HepG2 (cell line): ENCODE data around the gene BAHCC1. TPM values are rescaled to one million over a fixed set of nuclear protein-coding genes. Genes with fewer than 3 reads are reported as not detected.
A peak's percentile ranks its signal among the peaks of the same experiment; 100 is the strongest.

ENCODE experiments used
- ASH2L ChIP-seq: fragments of 300-600, 200-600 bp; sonication (generic); IDR thresholded peaks from 2 replicates; pipeline ENCODE4 v1.7.0; 2017; ENCODE audit warnings: low read depth, mild to moderate bottlenecking, moderate library complexity, mixed read lengths, low read length; ENCODE audit not compliant: insufficient read length
- HOXA9 ChIP-seq: sonication (generic); formaldehyde crosslinking; IDR thresholded peaks from 2 replicates; pipeline ENCODE4 v1.8.1; 2022; ENCODE audit warnings: missing genetic modification reagents, mild to moderate bottlenecking, moderate library complexity, borderline replicate concordance
- JUN ChIP-seq: sonication (generic); formaldehyde crosslinking; IDR thresholded peaks from 2 replicates; pipeline ENCODE4 v1.4.0; 2020; ENCODE audit warnings: mild to moderate bottlenecking, missing genetic modification reagents
- KLF15 ChIP-seq: sonication (generic); formaldehyde crosslinking; IDR thresholded peaks from 2 replicates; pipeline ENCODE4 v1.8.1; 2023; ENCODE audit warnings: borderline replicate concordance, mild to moderate bottlenecking, inconsistent platforms, missing genetic modification reagents, mixed read lengths
- MAFG ChIP-seq: sonication (generic); formaldehyde crosslinking; IDR thresholded peaks from 2 replicates; pipeline ENCODE4 v1.5.1; 2020; ENCODE audit warnings: mild to moderate bottlenecking, missing genetic modification reagents
- PTBP1 ChIP-seq: fragments of 200-400 bp; formaldehyde crosslinking; IDR thresholded peaks from 2 replicates; pipeline ENCODE4 v1.6.1; 2018; ENCODE audit warnings: low read length, low read depth; ENCODE audit not compliant: poor library complexity, severe bottlenecking
- RORA ChIP-seq: sonication (generic); formaldehyde crosslinking; IDR thresholded peaks from 2 replicates; pipeline ENCODE4 v1.5.0; 2020; ENCODE audit warnings: mild to moderate bottlenecking, missing genetic modification reagents, moderate library complexity
- SIX1 ChIP-seq: sonication (generic); formaldehyde crosslinking; IDR thresholded peaks from 2 replicates; pipeline ENCODE4 v1.4.0; 2020; ENCODE audit warnings: missing genetic modification reagents, borderline replicate concordance
- SP1 ChIP-seq, 2 experiments: fragments of 450-650 bp in 1 of 2; sonication (generic) in 1 of 2; formaldehyde crosslinking in 1 of 2; IDR thresholded peaks; 2 replicates each; pipeline versions ENCODE4 v1.4.0 to v1.6.1; 2016 to 2020; ENCODE audit warnings: missing genetic modification reagents in 1 of 2
- ZNF224 ChIP-seq: sonication (generic); formaldehyde crosslinking; IDR thresholded peaks from 2 replicates; pipeline ENCODE4 v1.5.0; 2020; ENCODE audit warnings: mild to moderate bottlenecking, missing genetic modification reagents
- ZNF335 ChIP-seq: sonication (generic); formaldehyde crosslinking; IDR thresholded peaks from 2 replicates; pipeline ENCODE4 v1.4.0; 2020; ENCODE audit warnings: missing genetic modification reagents
- ZNF777 ChIP-seq: sonication (generic); formaldehyde crosslinking; IDR thresholded peaks from 2 replicates; pipeline ENCODE4 v1.4.0; 2020; ENCODE audit warnings: missing genetic modification reagents
- ZNF792 ChIP-seq: IDR thresholded peaks from 2 replicates; pipeline ENCODE4 v1.6.1; 2016
- polyA plus RNA-seq, 8 experiments: library from polyadenylated mRNA; depleted of rRNA in 3 of 8; stranded (reverse) in 7 of 8; unstranded in 1 of 8; fragments of >200 nt; fragmentation: Illumina TruSeq in 4 of 8; extraction: Trizol in 4 of 8; gene quantifications; 2 replicates each; pipeline versions ENCODE4 v1.2.1 to v1.2.3, GENCODE V29; 2011 to 2016; ENCODE audit warnings: low read depth in 4 of 8, missing spikeins in 1 of 8, mixed read lengths in 1 of 8; ENCODE audit not compliant: insufficient read depth in 1 of 8
- total RNA-seq, 5 experiments: library from RNA; depleted of rRNA; stranded (reverse); fragments of >200 nt; fragmentation: Illumina TruSeq; extraction: Trizol; gene quantifications; 2 replicates each; pipeline ENCODE4 v1.2.3, GENCODE V29; 2016; ENCODE audit warnings: low read depth in 1 of 5
- TF ChIP-seq, protein P1 (sequence below): sonication (generic); formaldehyde crosslinking; IDR thresholded peaks from 2 replicates; pipeline ENCODE4 v1.5.0; 2020; ENCODE audit warnings: missing genetic modification reagents, mild to moderate bottlenecking, borderline replicate concordance
- TF ChIP-seq, protein P2 (sequence below): sonication (generic); formaldehyde crosslinking; conservative IDR thresholded peaks from 2 replicates; pipeline ENCODE4 v1.5.0; 2020; ENCODE audit warnings: missing genetic modification reagents
- TF ChIP-seq, protein P3 (sequence below): sonication (generic); formaldehyde crosslinking; IDR thresholded peaks from 2 replicates; pipeline ENCODE4 v1.4.0; 2020; ENCODE audit warnings: mild to moderate bottlenecking, missing genetic modification reagents, borderline replicate concordance
- TF ChIP-seq, protein P4 (sequence below): IDR thresholded peaks from 2 replicates; pipeline ENCODE4 v1.6.1; 2016; ENCODE audit warnings: mild to moderate bottlenecking
- TF ChIP-seq, protein P5 (sequence below): sonication (generic); formaldehyde crosslinking; IDR thresholded peaks from 2 replicates; pipeline ENCODE4 v1.9.0; 2022; ENCODE audit warnings: low read depth, missing genetic modification reagents

Gene BAHCC1
- total and polyA plus RNA-seq, 2 of the 13 experiments (the other 11 are each of a cell fraction or from before 2014, with no cell fraction given), result 1.4 to 1.7 TPM

DNA sequence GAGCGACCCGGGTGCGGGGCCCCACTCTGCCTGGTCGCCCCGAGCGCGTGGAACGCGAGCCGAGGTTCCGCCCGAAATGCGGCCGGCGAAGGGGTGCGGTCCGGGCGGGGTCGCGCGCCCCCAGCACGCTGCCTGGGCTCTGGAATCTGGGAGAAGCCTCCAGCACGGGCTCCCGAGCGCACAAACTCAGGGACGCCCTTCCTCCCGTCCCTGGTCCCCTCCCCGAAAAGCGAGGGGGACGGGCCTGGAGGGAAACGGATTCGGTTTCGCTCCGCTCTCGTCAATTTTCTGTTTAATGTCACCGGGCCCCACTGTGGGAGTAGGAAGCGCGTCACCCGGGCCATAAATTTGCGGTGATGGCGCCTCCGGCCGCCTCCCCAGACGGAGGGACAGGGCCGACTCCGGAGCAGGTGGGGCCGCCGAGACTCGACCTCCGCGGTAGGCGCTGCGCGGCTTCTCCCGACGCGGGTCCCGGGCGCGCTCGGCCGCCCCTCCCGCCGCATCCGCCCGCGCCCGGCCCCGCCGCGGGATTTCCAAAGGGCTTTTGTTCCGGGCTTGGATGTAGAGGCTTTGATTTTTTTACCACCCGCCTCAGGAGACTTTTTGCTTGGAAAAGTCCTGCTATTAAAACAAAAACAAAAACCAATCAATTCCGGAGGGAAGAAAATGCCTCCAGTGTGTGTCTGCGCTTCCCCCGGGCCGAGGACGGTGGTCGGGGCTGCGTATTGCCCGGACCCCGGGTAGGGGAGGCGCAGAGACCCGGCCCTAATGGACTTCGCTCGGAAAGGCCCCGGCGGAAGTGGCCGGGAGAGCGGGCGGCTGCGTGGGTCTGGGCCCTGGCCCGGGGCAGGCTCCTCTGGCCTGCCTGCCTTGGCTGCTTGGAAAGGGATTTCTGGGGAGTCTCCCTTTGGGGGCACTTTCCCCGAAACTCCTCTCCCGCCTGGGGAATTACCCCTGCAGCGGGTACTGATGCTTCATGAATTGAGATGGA, 7.9 kb upstream of the BAHCC1 start (continued):
- TF ChIP-seq ZNF777, result no peak; the same call in 1 of the 2 replicates
- TF ChIP-seq RORA (CRISPR knock-in tag), result no peak
- TF ChIP-seq, protein P1, sequence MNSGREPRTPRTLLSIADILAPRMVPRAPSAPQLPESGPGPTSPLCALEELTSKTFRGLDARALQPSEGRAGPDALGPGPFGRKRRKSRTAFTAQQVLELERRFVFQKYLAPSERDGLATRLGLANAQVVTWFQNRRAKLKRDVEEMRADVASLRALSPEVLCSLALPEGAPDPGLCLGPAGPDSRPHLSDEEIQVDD (CRISPR knock-in tag), result no peak
- TF ChIP-seq MAFG (CRISPR knock-in tag), result no peak
- no peak for TF ChIP-seq ZNF792 (CRISPR knock-in tag)
- no peak for TF ChIP-seq ZNF335
- TF ChIP-seq JUN (CRISPR knock-in tag), result no peak
- no peak for TF ChIP-seq ASH2L
- TF ChIP-seq, protein P2, sequence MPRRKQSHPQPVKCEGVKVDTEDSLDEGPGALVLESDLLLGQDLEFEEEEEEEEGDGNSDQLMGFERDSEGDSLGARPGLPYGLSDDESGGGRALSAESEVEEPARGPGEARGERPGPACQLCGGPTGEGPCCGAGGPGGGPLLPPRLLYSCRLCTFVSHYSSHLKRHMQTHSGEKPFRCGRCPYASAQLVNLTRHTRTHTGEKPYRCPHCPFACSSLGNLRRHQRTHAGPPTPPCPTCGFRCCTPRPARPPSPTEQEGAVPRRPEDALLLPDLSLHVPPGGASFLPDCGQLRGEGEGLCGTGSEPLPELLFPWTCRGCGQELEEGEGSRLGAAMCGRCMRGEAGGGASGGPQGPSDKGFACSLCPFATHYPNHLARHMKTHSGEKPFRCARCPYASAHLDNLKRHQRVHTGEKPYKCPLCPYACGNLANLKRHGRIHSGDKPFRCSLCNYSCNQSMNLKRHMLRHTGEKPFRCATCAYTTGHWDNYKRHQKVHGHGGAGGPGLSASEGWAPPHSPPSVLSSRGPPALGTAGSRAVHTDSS (CRISPR knock-in tag), result no peak
- no peak for TF ChIP-seq SP1 (IDR thresholded peaks at IDR 0.05)
- no peak for TF ChIP-seq SP1 (CRISPR knock-in tag; IDR thresholded peaks at IDR 0.05)
- no peak for TF ChIP-seq HOXA9 (CRISPR knock-in tag)
- TF ChIP-seq PTBP1, result peak; percentile 12
- TF ChIP-seq, protein P3, sequence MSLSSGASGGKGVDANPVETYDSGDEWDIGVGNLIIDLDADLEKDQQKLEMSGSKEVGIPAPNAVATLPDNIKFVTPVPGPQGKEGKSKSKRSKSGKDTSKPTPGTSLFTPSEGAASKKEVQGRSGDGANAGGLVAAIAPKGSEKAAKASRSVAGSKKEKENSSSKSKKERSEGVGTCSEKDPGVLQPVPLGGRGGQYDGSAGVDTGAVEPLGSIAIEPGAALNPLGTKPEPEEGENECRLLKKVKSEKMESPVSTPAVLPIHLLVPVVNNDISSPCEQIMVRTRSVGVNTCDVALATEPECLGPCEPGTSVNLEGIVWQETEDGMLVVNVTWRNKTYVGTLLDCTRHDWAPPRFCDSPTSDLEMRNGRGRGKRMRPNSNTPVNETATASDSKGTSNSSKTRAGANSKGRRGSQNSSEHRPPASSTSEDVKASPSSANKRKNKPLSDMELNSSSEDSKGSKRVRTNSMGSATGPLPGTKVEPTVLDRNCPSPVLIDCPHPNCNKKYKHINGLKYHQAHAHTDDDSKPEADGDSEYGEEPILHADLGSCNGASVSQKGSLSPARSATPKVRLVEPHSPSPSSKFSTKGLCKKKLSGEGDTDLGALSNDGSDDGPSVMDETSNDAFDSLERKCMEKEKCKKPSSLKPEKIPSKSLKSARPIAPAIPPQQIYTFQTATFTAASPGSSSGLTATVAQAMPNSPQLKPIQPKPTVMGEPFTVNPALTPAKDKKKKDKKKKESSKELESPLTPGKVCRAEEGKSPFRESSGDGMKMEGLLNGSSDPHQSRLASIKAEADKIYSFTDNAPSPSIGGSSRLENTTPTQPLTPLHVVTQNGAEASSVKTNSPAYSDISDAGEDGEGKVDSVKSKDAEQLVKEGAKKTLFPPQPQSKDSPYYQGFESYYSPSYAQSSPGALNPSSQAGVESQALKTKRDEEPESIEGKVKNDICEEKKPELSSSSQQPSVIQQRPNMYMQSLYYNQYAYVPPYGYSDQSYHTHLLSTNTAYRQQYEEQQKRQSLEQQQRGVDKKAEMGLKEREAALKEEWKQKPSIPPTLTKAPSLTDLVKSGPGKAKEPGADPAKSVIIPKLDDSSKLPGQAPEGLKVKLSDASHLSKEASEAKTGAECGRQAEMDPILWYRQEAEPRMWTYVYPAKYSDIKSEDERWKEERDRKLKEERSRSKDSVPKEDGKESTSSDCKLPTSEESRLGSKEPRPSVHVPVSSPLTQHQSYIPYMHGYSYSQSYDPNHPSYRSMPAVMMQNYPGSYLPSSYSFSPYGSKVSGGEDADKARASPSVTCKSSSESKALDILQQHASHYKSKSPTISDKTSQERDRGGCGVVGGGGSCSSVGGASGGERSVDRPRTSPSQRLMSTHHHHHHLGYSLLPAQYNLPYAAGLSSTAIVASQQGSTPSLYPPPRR (CRISPR knock-in tag), result no peak
- TF ChIP-seq SIX1 (CRISPR knock-in tag), result no peak
- TF ChIP-seq, protein P4, sequence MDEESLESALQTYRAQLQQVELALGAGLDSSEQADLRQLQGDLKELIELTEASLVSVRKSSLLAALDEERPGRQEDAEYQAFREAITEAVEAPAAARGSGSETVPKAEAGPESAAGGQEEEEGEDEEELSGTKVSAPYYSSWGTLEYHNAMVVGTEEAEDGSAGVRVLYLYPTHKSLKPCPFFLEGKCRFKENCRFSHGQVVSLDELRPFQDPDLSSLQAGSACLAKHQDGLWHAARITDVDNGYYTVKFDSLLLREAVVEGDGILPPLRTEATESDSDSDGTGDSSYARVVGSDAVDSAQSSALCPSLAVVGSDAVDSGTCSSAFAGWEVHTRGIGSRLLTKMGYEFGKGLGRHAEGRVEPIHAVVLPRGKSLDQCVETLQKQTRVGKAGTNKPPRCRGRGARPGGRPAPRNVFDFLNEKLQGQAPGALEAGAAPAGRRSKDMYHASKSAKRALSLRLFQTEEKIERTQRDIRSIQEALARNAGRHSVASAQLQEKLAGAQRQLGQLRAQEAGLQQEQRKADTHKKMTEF (CRISPR knock-in tag), result no peak; the same call in 1 of the 2 replicates
- TF ChIP-seq, protein P5, sequence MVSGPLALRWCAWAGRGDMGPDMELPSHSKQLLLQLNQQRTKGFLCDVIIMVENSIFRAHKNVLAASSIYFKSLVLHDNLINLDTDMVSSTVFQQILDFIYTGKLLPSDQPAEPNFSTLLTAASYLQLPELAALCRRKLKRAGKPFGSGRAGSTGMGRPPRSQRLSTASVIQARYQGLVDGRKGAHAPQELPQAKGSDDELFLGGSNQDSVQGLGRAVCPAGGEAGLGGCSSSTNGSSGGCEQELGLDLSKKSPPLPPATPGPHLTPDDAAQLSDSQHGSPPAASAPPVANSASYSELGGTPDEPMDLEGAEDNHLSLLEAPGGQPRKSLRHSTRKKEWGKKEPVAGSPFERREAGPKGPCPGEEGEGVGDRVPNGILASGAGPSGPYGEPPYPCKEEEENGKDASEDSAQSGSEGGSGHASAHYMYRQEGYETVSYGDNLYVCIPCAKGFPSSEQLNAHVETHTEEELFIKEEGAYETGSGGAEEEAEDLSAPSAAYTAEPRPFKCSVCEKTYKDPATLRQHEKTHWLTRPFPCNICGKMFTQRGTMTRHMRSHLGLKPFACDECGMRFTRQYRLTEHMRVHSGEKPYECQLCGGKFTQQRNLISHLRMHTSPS (CRISPR knock-in tag), result no peak
- TF ChIP-seq ZNF224 (CRISPR knock-in tag), result no peak
- no peak for TF ChIP-seq KLF15 (CRISPR knock-in tag)
